Measurements from ENCODE around the gene CDC42EP1.

GRCh38 chr22:37589636-37590035, 29.4 kb downstream of the CDC42EP1 start:
- no peak for TF ChIP-seq BHLHE40 (IDR thresholded peaks at IDR 0.05; ENCODE audit: borderline replicate concordance)
- no peak for TF ChIP-seq SP1 (IDR thresholded peaks at IDR 0.05)
- TF ChIP-seq ELF4 (IDR thresholded peaks at IDR 0.05), result no peak
- no peak for TF ChIP-seq FOXK2 (IDR thresholded peaks at IDR 0.05)
- TF ChIP-seq FOXA1 (IDR thresholded peaks at IDR 0.05), result no peak
- no peak for TF ChIP-seq CTBP1 (IDR thresholded peaks at IDR 0.05; ENCODE audit: borderline replicate concordance)
- TF ChIP-seq FOXM1 (IDR thresholded peaks at IDR 0.05; ENCODE audit: borderline replicate concordance), result no peak
- no peak for TF ChIP-seq ARNT (IDR thresholded peaks at IDR 0.05)
- no peak for TF ChIP-seq ZNF384 (IDR thresholded peaks at IDR 0.05)
